Measurements from ENCODE around the gene KIAA1217. TPM values are rescaled to one million over a fixed set of nuclear protein-coding genes. Genes with fewer than 3 reads are reported as not detected.

The KIAA1217 gene
- total RNA-seq, 1 donor from 2014 or later = 73.2 TPM

DNA sequence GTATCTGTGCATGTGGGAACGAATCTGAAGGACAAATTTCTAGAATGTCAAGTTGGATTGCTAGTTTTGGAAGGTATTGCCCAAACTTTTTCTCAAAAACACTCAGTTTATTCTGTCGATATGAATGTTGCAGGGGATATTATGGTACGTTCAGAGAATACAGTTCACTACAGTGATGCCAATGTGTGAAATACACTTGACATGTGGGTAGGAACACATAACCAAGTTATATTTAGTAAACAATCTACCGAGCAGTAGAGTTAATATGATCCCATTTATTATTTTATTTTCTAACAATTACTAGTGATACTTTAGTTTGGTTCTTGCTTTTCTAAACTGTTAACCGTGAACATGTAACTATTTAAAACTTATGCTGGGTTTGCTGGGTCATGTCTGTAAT lies 37.4 kb downstream of the KIAA1217 start:
- Mint-ChIP-seq H3K9me3 (no peaks in the 10 kb centered on the region), H3K4me3 (no peak overlapping the region), H3K36me3 (peaks cover 22% of the 10 kb centered on the region), H3K27ac (peak overlapping the region; percentile 36), H3K27me3 (no peaks in the 10 kb centered on the region), H3K4me1 (ENCODE audit: unreplicated experiment) (peaks cover 41% of the 10 kb centered on the region)
- TF ChIP-seq, protein P1, sequence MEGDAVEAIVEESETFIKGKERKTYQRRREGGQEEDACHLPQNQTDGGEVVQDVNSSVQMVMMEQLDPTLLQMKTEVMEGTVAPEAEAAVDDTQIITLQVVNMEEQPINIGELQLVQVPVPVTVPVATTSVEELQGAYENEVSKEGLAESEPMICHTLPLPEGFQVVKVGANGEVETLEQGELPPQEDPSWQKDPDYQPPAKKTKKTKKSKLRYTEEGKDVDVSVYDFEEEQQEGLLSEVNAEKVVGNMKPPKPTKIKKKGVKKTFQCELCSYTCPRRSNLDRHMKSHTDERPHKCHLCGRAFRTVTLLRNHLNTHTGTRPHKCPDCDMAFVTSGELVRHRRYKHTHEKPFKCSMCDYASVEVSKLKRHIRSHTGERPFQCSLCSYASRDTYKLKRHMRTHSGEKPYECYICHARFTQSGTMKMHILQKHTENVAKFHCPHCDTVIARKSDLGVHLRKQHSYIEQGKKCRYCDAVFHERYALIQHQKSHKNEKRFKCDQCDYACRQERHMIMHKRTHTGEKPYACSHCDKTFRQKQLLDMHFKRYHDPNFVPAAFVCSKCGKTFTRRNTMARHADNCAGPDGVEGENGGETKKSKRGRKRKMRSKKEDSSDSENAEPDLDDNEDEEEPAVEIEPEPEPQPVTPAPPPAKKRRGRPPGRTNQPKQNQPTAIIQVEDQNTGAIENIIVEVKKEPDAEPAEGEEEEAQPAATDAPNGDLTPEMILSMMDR (conservative IDR thresholded peaks at IDR 0.05) = no peak
- DNase-seq (ENCODE audit: extremely low spot score, unreplicated experiment) = no peak

DNA sequence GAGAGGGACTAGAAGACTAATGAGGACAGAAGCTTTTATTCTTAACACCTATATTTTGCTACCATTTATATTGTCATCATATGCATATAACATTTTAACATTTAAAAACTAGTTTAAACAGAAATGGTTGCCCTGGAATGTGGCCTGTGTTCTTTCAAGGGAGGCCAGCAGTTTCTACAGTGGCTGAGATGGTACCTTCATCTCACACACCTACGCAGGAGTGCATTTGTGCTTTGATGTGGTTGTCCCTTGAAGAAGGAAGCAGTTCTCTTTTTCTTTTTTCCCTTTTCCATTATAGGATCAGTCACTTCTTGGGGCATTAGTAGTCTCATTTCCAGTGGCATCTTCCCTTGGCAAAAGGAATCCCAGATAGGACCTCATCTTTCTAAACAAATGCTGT lies 38.9 kb downstream of the KIAA1217 start:
- Mint-ChIP-seq H3K4me1 (ENCODE audit: unreplicated experiment) (peaks cover 41% of the 10 kb centered on the region), H3K27ac (peak overlapping the region; percentile 84), H3K9me3 (no peaks in the 10 kb centered on the region), H3K27me3 (no peaks in the 10 kb centered on the region), H3K36me3 (peaks cover 18% of the 10 kb centered on the region), H3K4me3 (peak overlapping the region; percentile 51)
- TF ChIP-seq, protein P1 (conservative IDR thresholded peaks at IDR 0.05) = no peak
- DNase-seq (ENCODE audit: extremely low spot score, unreplicated experiment) = no peak

DNA sequence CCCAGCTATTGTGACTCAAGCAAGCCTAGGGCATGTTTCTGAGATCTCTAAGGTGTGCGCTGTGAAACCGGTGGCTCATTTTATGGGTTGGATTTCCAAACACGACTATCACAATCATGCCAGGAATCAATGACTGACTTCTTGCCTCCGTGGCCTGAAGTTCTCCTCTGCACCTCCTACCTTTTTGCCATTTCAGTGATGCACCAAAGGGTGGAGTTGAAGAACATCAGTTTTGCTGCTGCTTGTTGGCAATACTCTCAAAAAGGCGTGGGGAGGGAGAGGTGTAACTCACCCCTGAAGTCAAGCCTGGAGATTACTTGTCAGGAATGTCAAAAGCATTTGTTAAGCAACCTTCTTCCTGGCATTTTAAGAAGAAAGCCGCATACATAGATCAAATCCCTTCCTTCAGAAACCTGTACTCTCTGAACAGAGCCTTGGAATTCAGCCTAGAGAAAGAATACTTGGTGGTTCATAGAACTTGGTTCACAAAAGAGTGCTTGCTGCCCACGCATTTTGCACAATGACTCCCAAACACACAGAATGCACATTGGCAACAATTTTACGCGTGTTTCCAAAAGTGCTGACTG lies 41.0 kb downstream of the KIAA1217 start:
- H3K27ac Mint-ChIP-seq = peak overlapping the region; percentile 76
- peaks cover 52% of the 10 kb centered on the region for H3K4me1 Mint-ChIP-seq (ENCODE audit: unreplicated experiment)
- peak overlapping the region; percentile 57 for H3K4me3 Mint-ChIP-seq
- DNase-seq (ENCODE audit: extremely low spot score, unreplicated experiment) = no peak
- no peaks in the 10 kb centered on the region for H3K27me3 Mint-ChIP-seq
- H3K36me3 Mint-ChIP-seq = peaks cover 14% of the 10 kb centered on the region
- no peaks in the 10 kb centered on the region for H3K9me3 Mint-ChIP-seq
- TF ChIP-seq, protein P1 (conservative IDR thresholded peaks at IDR 0.05) = no peak

DNA sequence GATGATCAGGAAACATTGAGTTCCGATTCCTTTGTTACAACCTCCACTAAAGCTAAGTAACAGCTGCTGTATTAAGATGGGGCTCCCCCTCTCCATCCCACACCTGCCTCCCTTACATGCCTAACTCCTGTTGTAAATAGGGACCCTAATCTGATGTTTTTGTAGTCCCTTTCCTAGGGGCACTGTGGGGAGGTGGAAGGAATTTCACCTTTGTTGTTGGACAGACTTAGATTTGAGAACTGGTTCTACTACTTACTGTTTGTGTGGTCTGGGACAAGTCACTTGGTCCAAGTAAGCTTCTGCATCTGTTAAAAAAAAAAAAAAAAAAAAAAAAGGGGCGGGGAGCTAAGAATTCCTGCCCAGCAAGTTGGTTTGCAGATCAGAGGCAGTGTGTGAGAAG lies 42.6 kb downstream of the KIAA1217 start:
- Mint-ChIP-seq H3K36me3 (peaks cover 5% of the 10 kb centered on the region), H3K4me3 (peak overlapping the region; percentile 81), H3K27ac (peak overlapping the region; percentile 90), H3K4me1 (ENCODE audit: unreplicated experiment) (peaks cover 63% of the 10 kb centered on the region), H3K27me3 (no peaks in the 10 kb centered on the region), H3K9me3 (no peaks in the 10 kb centered on the region)
- TF ChIP-seq, protein P1 (conservative IDR thresholded peaks at IDR 0.05) = no peak
- DNase-seq (ENCODE audit: extremely low spot score, unreplicated experiment) = no peak

DNA sequence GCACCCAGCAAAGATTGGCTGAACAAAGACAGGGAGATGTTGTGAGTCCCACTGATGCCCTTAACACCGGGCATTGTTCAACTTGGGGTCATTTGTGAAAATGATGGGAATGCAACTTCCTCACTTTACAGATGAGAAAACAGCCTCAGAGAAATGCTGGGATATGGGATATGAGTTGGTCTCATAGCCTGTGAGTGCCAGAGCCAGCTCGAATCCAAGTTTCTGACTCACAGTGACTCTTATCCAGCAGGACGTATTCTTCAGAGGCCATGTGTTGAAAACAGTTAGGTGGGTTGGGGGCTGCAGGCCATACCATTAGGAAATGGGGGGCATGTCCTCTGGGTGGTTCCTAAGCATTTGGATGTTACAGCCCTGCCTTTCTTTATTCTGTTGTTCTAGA lies 45.2 kb downstream of the KIAA1217 start:
- Mint-ChIP-seq H3K4me3 (peak overlapping the region; percentile 15), H3K4me1 (ENCODE audit: unreplicated experiment) (peaks cover 70% of the 10 kb centered on the region), H3K27me3 (no peaks in the 10 kb centered on the region), H3K9me3 (no peaks in the 10 kb centered on the region), H3K27ac (peak overlapping the region; percentile 95), H3K36me3 (peaks cover 19% of the 10 kb centered on the region)
- TF ChIP-seq, protein P1 (conservative IDR thresholded peaks at IDR 0.05) = no peak
- DNase-seq (ENCODE audit: extremely low spot score, unreplicated experiment) = no peak
